Body of pancreas (tissue), 4 donors: ENCODE measurements around the gene DNAJB13.

ENCODE experiments used
- POLR2A ChIP-seq, 3 donors: fragments of 450-650 bp; IDR thresholded peaks; one replicate each; pipeline ENCODE4 v1.6.1; 2016; ENCODE audit warnings: antibody characterized with exemption in 3 of 3, mild to moderate bottlenecking in 2 of 3
- TF ChIP-seq, protein P1 (sequence below), 7 experiments: fragments of 450-650 bp in 4 of 7; fragments of 200-600 bp in 3 of 7; sonication (generic) in 3 of 7; IDR thresholded peaks; one replicate each; pipeline ENCODE4 v1.5.1; 2016 to 2019; ENCODE audit warnings: antibody characterized with exemption in 7 of 7

DNA sequence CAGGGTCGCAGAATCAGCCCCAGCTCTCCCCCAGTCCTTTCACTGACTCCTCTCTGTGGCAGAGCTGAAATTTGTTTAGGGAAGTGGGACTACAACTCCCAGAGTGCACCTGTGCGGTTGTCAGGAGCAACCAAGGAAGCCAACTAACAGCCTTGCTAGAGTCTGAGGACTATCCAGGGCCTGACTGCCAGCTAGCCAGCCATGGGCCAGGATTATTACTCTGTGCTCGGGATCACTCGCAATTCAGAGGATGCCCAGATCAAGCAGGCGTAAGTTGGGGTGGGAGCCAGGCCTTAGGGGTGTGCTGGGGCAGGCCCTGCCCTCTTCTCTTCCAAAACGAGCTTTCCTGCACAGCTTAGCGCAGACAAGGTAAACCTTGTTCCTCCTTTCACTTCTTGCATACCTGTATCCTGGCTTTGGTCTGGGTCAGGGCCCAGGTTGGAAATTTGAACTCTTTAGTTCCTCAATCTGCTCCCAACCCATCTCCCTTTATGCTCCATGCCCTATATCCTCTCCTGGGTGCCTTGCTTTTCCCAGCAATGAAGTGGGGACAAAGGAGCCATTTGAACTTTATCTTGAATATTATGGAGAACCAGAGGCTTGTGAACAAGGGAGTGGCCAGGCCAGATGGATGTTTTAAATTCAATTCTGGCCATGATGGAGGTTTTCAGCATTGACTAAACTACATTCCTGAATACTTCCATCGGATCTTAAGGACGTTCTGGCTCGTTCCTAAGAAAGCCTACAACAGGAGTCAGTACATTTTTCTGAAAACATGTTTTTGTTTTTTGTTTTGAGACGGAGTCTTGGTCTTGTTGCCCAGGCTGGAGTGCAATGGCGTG is at the start of gene DNAJB13:
- TF ChIP-seq, protein P1, sequence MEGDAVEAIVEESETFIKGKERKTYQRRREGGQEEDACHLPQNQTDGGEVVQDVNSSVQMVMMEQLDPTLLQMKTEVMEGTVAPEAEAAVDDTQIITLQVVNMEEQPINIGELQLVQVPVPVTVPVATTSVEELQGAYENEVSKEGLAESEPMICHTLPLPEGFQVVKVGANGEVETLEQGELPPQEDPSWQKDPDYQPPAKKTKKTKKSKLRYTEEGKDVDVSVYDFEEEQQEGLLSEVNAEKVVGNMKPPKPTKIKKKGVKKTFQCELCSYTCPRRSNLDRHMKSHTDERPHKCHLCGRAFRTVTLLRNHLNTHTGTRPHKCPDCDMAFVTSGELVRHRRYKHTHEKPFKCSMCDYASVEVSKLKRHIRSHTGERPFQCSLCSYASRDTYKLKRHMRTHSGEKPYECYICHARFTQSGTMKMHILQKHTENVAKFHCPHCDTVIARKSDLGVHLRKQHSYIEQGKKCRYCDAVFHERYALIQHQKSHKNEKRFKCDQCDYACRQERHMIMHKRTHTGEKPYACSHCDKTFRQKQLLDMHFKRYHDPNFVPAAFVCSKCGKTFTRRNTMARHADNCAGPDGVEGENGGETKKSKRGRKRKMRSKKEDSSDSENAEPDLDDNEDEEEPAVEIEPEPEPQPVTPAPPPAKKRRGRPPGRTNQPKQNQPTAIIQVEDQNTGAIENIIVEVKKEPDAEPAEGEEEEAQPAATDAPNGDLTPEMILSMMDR (IDR thresholded peaks at IDR 0.05) = no peak
- no peak for TF ChIP-seq POLR2A (IDR thresholded peaks at IDR 0.05)
